ENCODE measurements around the gene KLHL3. TPM values are rescaled to one million over a fixed set of nuclear protein-coding genes. Genes with fewer than 3 reads are reported as not detected.

KLHL3 gene
- total and polyA plus RNA-seq, 4 donors: 1.0 to 14.2 (median 4.4) TPM

- Histone ChIP-seq H3K9ac (ENCODE audit: insufficient read depth in 1 of 2, low read length in 2 of 2) (peak overlapping the region; percentile 47 to 99), H3K27me3 (ENCODE audit: control insufficient read depth in 3 of 3, insufficient read depth in 3 of 3, low read length in 2 of 3) (no peaks in the 10 kb centered on the region), H3K36me3 (ENCODE audit: control insufficient read depth in 4 of 4, insufficient read depth in 4 of 4, low read length in 4 of 4) (peaks cover 0 to 17% (median 4%) of the 10 kb centered on the region in 4 donors), H3K27ac (ENCODE audit: low read depth in 1 of 2, low read length in 1 of 2) (peak overlapping the region; percentile 96 to 99), H3K9me3 (ENCODE audit: control insufficient read depth in 4 of 4, insufficient read depth in 3 of 4, low read length in 3 of 4) (no peaks in the 10 kb centered on the region), H3K4me3 (peak overlapping the region; percentile 65), H3K4me1 (ENCODE audit: control insufficient read depth in 5 of 5, insufficient read depth in 5 of 5, low read length in 5 of 5) (peaks cover 0 to 19% (median 6%) of the 10 kb centered on the region in 5 donors)
- ATAC-seq (ENCODE audit: insufficient read depth, low FRiP score) (peak; percentile 22), DNase-seq (no peak)
- TF ChIP-seq CTCF (IDR thresholded peaks at IDR 0.05; ENCODE audit: control extremely low read depth, extremely low read depth): no peak
- 29% methylated on average over 36 of the region's 36 CpGs for WGBS, 2 donors
Observed at GRCh38 chr5:137754961-137755762, 19.3 kb upstream of the KLHL3 start.

- Histone ChIP-seq H3K27me3 (ENCODE audit: control insufficient read depth in 3 of 3, insufficient read depth in 3 of 3, low read length in 2 of 3) (no peaks in the 10 kb centered on the region), H3K9ac (ENCODE audit: insufficient read depth in 1 of 2, low read length in 2 of 2) (peak within 1 kb of the TSS; percentile 99), H3K27ac (ENCODE audit: low read depth in 1 of 2, low read length in 1 of 2) (peak within 1 kb of the TSS; percentile 96 to 99), H3K4me1 (ENCODE audit: control insufficient read depth in 5 of 5, insufficient read depth in 5 of 5, low read length in 5 of 5) (peaks cover 0 to 22% (median 6%) of the 10 kb centered on the region in 5 donors), H3K9me3 (ENCODE audit: control insufficient read depth in 4 of 4, insufficient read depth in 3 of 4, low read length in 3 of 4) (no peaks in the 10 kb centered on the region), H3K4me3 (peak within 1 kb of the TSS; percentile 91), H3K36me3 (ENCODE audit: control insufficient read depth in 4 of 4, insufficient read depth in 4 of 4, low read length in 4 of 4) (peaks cover 0 to 17% (median 4%) of the 10 kb centered on the region in 4 donors)
- 0% methylated on average over 77 to 79 of the region's 79 CpGs for WGBS, 2 donors
- ATAC-seq (ENCODE audit: insufficient read depth, low FRiP score) (peak; percentile 94), DNase-seq (peak; percentile 98 to 99 (median 99))
- no peak for TF ChIP-seq CTCF (IDR thresholded peaks at IDR 0.05; ENCODE audit: control extremely low read depth, extremely low read depth)
Observed at GRCh38 chr5:137754188-137754960, 18.5 kb upstream of the KLHL3 start, which contains the start of gene HNRNPA0. HNRNPA0 (minus strand) TSS chr5:137754363; CDS start chr5:137754066, 297 bp downstream.

- Histone ChIP-seq H3K27me3 (ENCODE audit: control insufficient read depth in 3 of 3, insufficient read depth in 3 of 3, low read length in 2 of 3) (no peaks in the 10 kb centered on the region), H3K27ac (ENCODE audit: low read depth in 1 of 2, low read length in 1 of 2) (peak overlapping the region; percentile 96 to 99), H3K9ac (ENCODE audit: insufficient read depth in 1 of 2, low read length in 2 of 2) (peak overlapping the region; percentile 99), H3K36me3 (ENCODE audit: control insufficient read depth in 4 of 4, insufficient read depth in 4 of 4, low read length in 4 of 4) (peaks cover 0 to 17% (median 4%) of the 10 kb centered on the region in 4 donors), H3K9me3 (ENCODE audit: control insufficient read depth in 4 of 4, insufficient read depth in 3 of 4, low read length in 3 of 4) (no peaks in the 10 kb centered on the region), H3K4me3 (peak overlapping the region; percentile 91), H3K4me1 (ENCODE audit: control insufficient read depth in 5 of 5, insufficient read depth in 5 of 5, low read length in 5 of 5) (peaks cover 0 to 23% (median 6%) of the 10 kb centered on the region in 5 donors)
- DNase-seq (no peak), ATAC-seq (ENCODE audit: insufficient read depth, low FRiP score) (peak; percentile 14)
- TF ChIP-seq CTCF (IDR thresholded peaks at IDR 0.05; ENCODE audit: control extremely low read depth, extremely low read depth): no peak
- 0% methylated on average over 45 of the region's 45 CpGs for WGBS, 2 donors
Observed at GRCh38 chr5:137753691-137754187, 17.9 kb upstream of the KLHL3 start.

All from lung (tissue), 12 donors.